GM12873 (cell line): ENCODE results near the gene TCF4.

ENCODE experiments used
- CTCF ChIP-seq: IDR thresholded peaks from 2 replicates; pipeline ENCODE4 v1.5.1; 2012; ENCODE audit warnings: low read depth, mild to moderate bottlenecking, moderate library complexity, low read length, control low read depth; ENCODE audit not compliant: insufficient read depth; ENCODE audit errors: missing control alignments

The TCF4 gene

GRCh38 chr18:55296778-55297177 lies 291.2 kb downstream of the TCF4 start:
- TF ChIP-seq CTCF = no peak

GRCh38 chr18:55296115-55296514 lies 291.9 kb downstream of the TCF4 start:
- no peak for TF ChIP-seq CTCF

- TF ChIP-seq CTCF = no peak
Measured at GRCh38 chr18:55290898-55291297, 297.1 kb downstream of the TCF4 start.

- no peak for TF ChIP-seq CTCF
Measured at GRCh38 chr18:55289775-55290174, 298.2 kb downstream of the TCF4 start.

GRCh38 chr18:55289048-55289447 lies 298.9 kb downstream of the TCF4 start:
- TF ChIP-seq CTCF = no peak

- no peak for TF ChIP-seq CTCF
Measured at GRCh38 chr18:55287935-55288868, 299.8 kb downstream of the TCF4 start.

- no peak for TF ChIP-seq CTCF
Measured at GRCh38 chr18:55287149-55287806, 300.7 kb downstream of the TCF4 start.
